GM18520 (cell line): ENCODE measurements around the gene TRIO.

ENCODE experiments used
- ATAC-seq: cut with Tn5 transposase; IDR thresholded peaks from one replicate; pipeline ENCODE4 v1.9.1; 2021; ENCODE audit not compliant: unreplicated experiment

TRIO gene

DNA sequence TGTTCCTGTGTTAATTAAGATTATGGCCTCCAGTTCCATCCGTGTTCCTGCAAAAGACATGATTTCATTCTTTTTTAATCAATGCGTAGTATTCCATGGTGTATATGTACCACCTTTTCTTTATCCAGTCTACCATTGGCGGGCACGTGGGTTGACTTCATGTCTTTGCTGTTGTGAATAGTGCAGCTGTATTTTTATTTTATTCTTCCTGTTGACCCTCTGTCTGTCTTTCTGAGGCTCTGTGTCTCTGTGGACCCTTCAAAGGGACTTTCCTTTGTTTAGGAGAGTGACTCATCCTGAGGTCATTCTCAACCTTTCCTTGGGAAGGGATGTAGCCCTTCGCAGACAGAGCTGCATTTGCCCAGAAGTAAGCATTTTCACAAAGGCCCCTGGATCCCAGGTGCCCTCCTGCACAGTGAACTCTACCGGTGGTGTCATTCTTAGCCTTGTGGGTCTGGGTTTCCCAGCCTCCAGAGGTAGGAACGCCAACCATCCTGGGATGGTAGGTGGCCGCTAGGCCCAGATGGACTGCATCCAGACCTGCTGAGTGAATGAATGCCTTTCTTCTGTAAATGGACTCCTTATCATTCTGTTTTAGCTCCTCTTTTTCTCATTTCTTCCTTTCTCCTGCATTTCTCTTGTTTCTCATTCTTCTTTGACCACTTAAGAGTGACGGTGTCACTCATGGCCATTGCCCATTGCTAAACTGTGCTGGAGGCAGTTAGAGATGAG, 22.4 kb downstream of the TRIO start:
- no peak for ATAC-seq

DNA sequence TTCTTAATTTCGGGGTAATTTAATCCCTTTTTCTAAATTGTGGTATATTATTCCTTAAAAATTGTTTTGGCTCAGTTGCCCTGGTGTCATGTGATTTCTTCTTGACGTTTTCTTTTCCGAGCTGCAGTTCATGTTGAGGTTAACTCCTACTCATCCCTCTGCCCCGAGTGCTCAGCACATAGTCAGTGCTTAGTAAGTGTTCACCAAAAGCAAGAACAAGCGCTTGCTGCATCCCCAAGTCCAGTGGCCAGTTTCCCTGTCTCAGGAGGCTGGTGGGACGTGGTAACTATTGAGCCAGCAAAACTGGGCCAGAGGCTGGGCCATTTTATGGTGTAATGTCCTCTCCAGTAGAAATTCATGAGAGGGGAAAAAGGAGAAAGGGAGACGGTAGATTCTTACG, 23.3 kb downstream of the TRIO start:
- ATAC-seq: no peak

- peak; percentile 29 for ATAC-seq
Measured at GRCh38 chr5:14167211-14167845, 24.2 kb downstream of the TRIO start.

DNA sequence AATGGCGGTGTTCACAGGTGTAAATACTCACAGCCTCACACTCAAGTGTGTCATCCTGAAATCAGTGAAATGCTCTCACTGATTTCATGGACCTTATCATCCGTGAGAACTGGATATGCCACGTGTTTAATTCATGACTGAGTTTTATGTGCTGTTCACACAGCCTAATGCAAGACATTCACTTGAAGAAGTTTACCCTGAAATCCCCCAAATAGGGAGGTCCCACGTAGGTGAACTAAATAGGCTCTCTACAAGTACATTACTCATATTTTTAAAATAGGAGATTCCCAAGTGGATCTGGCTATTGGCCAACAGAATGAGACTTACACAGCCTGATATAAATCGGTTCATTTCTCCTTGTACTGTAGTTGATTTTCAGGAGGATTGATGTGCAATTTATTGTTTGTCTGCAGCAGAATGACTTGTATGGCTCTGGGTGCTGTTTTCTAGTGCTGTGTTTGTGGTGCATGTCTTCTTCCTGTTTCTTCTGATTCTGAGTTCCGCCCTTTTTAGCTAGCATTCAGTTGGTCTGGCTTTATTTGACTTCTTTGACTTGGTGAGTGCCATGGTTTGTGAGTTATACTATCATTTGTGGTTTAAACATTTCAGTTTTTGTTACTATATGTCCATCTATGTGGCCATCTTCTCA, 25.1 kb downstream of the TRIO start:
- ATAC-seq: peak; percentile 31

GRCh38 chr5:14168793-14169262, 25.7 kb downstream of the TRIO start:
- ATAC-seq: peak; percentile 1

DNA sequence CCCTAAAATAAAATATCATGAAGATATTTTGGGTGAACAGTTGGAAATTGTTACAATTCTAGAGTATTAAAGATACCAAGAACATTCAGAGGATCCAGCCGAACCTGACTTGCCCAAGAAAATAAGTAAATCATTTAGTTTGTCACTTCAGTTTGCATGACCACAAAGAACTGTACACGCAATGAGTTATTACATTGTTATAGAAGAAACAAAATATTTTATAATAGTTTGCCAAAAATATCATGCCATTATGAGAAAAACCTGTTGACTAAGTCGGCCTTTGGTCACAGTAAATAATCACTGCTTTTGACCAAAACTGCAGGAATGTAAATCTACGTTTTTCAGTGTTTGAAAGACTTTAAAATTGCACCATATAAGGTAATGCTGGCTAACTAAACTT, 27.9 kb downstream of the TRIO start:
- ATAC-seq: no peak

GRCh38 chr5:14171621-14172020, 28.5 kb downstream of the TRIO start:
- ATAC-seq: no peak

DNA sequence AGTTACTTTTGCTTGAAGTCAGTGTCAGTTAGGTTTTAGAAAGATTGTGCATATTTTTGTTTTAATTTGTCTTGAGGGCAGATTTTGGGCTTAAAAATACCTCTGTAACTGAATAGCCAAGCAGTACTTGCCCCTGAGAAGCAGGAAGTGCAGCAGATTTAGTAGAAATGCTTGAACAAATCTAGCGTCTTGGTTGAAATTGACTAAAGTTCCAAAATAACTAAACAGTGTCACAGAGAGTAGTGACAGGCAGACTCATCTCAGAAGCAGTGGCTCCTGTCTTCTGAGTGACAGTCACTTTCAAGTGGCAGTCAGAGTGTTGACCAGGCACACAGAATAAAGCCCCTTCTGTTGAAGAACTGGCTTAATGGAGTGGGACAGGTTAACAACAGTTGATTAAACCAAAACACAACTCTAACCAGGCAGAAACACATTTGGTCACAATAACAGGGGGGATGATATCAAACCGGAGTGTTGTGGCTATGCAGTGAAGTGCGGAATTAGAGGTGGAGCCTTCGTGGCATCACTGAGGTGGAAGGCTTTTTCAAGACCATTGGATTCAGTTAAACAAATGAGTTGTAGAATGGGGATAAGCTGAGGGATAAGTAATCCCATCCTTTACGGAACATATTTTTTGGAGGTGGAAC, 29.1 kb downstream of the TRIO start:
- peak; percentile 42 for ATAC-seq

DNA sequence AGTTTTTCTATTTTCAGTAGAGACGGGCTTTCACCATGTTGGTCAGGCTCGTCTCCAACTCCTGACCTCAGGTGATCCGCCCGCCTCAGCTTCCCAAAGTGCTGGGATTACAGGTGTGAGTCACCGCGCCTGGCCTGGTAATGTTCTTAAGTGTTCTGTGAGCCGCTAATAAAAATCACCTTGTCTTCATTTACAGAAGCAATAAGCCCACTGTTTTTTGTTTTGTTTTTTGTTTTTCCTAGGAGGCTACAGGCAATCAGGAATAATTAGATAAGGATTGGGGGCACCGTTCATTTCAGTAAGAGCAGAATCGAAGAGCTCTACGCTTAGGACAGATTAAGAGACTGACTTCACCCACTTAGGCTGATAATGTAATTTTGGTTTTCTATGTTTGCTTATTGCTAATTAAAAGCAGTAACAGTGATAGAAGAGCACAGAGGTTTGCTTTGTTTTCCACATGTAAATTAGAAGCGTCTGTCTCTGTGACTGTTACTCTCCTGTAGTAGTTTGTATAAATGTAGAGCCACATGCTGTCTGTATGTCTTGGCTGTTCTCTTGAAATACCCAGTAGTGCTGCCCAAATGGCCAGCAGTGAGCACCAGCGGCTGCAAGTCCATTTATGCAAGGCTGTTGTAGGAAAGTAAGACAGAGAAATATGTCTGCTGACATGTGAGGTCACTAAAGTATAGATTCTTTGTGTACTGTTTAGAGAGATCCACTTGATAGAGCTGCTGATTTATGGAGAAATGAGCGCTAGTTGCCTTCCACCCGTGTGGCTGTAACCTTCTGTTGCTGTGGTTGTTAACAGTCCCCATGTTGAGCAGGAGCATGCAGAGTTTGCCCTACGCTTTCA, 30.5 kb downstream of the TRIO start:
- no peak for ATAC-seq

- ATAC-seq: peak; percentile 27
Measured at GRCh38 chr5:14174230-14174636, 31.1 kb downstream of the TRIO start.

GRCh38 chr5:14175381-14175780, 32.2 kb downstream of the TRIO start:
- ATAC-seq: no peak

- no peak for ATAC-seq
Measured at GRCh38 chr5:14176888-14177287, 33.7 kb downstream of the TRIO start.

GRCh38 chr5:14177634-14178033, 34.5 kb downstream of the TRIO start:
- ATAC-seq: no peak

- ATAC-seq: no peak
Measured at GRCh38 chr5:14178091-14178490, 34.9 kb downstream of the TRIO start.

DNA sequence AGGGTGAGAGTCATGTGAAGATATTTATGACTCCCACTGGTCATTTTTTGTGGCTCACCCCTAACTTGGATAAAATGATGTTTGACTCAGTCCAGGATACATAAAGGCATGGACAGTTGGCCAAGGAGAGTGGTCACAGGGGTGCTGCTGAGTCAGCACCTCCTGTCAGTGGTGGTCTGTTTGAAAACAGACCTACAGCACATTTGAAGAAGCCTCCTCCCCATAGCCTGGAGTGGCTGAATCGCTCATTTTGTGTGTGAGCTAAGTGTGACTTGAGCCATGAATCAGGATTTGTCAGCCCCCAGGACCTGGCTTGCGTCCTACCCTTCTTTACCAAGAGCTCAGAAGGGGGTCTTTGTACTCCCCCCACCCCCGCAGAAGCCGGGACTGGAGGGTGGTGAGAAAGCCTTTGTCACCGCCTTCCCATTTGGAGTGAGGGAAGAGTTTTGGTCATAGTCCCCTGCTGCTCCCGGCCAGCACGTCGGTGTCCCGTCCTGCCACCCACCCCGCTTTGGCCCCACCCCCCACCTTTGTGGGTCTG, 35.6 kb downstream of the TRIO start:
- ATAC-seq: no peak

GRCh38 chr5:14179446-14179845, 36.3 kb downstream of the TRIO start:
- ATAC-seq: no peak

DNA sequence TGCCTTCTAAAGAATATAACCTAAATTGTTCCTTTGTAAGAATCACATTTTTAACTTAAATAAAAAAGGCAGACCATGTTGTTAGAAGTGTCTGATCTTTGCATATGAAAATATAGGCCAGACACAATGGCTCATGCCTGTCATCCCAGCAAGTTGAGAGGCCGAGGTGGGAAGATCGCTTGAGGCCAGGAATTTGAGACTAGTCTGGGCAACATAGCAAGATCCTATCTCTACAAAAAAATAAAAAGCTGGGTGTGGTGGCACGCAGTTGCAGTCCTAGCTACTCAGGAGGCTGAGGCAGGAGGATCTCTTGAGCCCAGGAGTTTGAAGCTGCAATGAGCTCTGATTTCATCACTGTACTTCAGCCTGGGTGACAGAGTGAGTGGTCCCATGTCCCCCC, 37.3 kb downstream of the TRIO start:
- ATAC-seq: no peak

GRCh38 chr5:14181299-14181968, 38.3 kb downstream of the TRIO start:
- no peak for ATAC-seq

DNA sequence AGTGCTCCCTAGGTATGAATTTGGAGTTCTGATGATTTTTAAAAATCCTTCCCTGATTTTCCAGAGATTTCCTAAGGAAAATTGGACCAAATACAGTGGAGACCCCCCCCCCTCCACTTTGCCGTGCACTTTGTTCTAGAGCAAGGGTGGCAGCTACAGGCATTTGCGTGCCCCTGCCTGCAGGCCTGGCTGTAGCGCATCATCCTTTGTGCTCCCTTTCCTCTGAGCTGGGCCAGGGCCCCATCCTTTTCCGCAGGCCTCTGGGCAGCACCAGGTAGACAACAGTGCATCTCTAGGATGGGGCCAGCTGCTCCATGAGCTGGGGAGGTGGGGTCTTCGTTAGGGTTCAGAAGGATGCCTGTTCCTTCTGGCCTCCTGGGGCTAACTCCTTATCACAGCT, 39.6 kb downstream of the TRIO start:
- no peak for ATAC-seq
